Ramos (cell line): Measurements from ENCODE around the gene IRS2.

Experiments
- in situ Hi-C: fragments of 300-500 bp; cut with MboI; formaldehyde crosslinking; loops from one replicate; pipeline ENCODE4 v1.14.3; 2022; ENCODE audit warnings: low sequenced_read_pairs; ENCODE audit not compliant: unreplicated experiment

The IRS2 gene

GRCh38 chr13:109712124-109712722, 74.2 kb downstream of the IRS2 start:
- in situ Hi-C loops, result no loop called here

GRCh38 chr13:109707742-109708617, 78.4 kb downstream of the IRS2 start:
- in situ Hi-C loops, result no loop called here

DNA sequence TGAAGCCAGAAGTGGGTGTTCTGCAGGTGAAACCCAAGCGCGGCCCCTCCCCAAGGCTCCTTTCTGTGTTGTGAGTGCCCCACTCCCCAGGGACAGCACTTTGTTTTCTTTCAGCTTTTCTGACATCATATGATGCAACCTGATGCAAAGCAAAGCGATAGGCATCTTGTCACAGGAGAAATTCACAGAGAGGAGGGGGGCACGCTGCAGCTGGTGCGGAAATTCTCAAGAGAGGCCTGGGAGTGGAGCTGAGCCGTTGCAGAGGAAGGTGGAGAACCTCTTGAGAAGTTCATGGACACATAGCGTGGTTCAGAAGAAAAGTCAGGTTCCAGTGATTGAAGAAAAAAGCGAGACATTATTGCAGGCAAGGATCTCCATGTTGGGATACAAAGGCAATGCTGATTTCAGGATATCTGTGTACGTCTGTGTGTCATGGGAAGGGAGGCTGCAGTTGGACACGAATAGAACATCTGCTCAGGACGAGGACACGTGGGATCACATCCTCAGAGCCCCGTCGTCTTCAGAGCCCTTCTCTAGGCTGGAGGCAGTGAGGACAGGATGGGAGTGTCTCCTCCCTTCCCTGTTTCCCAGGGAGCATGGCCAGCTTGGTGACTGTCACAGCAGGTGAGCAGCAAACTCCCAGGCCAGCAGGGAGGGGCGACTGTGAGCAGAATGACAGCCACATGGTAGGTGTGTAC, 79.2 kb downstream of the IRS2 start:
- in situ Hi-C loops, result no loop called here

DNA sequence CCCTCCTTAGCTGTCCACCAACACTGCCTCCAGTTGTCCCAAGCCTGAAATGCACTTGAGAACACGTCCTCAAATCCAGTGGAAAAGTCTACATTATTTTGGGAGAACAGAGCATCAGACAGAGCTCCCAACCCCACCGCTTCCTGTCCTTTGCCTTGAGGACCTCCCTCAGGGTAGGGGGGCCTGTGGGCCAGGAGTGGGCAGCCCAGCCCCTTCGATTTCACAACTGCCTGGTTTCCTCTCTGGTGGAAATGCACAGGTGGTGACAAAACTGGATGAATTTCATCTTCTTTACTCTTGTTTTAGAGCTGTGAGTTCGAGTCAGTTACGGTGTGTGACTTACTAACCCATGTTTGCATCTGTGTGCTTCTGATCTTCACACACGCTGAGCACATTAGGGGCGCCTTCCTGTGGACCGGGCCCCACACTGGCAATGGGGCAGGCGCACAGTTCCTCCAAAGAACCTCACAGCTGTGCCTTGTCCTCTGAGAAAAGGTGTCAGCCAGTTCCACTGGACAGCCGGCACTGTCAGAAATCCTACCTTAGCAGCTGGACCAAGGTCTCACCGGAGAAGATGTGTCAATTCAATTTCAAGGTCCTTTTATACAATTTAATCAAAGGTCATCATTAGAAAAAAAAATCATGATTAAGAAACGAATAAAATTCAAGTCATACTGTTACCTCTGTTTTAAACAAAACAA, 80.2 kb downstream of the IRS2 start:
- in situ Hi-C loops, result no loop called here

GRCh38 chr13:109704771-109705635, 81.4 kb downstream of the IRS2 start:
- in situ Hi-C loops, result no loop called here

DNA sequence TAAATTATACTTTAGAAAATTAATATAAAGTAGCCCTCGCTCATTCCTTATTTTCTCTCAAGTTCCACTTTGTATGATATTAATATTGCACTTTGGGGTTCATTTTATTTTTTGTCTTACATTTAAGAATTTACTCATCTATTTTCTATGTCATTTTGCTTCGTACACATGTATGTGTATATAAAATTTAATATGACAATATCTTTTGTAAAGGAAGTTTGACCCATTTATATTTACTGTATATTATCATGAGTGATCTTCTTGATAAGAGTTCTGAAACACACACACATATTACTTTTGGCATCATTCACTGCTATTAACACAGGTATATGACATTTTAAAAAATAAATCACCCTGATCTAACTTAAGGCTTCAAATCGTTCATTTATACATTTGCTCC, 83.1 kb downstream of the IRS2 start:
- in situ Hi-C loops, result no loop called here
